HG02588 (cell line): Measurements from ENCODE around the gene ASB10.

Experiments
- ATAC-seq: cut with Tn5 transposase; IDR thresholded peaks from one replicate; pipeline ENCODE4 v1.9.1; 2021; ENCODE audit warnings: mild to moderate bottlenecking, moderate library complexity; ENCODE audit not compliant: unreplicated experiment

The ASB10 gene

GRCh38 chr7:151186640-151187408 lies at the start of gene ASB10:
Gene ASB10 (minus strand): TSS chr7:151187250. CDS start chr7:151187130, 120 bp downstream.
- no peak for ATAC-seq

- no peak for ATAC-seq
Measured at GRCh38 chr7:151236406-151236805, 49.4 kb upstream of the ASB10 start.

GRCh38 chr7:151235091-151235787 lies 48.2 kb upstream of the ASB10 start:
- ATAC-seq, result no peak

GRCh38 chr7:151233804-151234203 lies 46.8 kb upstream of the ASB10 start:
- no peak for ATAC-seq

- ATAC-seq, result peak; percentile 29
Measured at GRCh38 chr7:151232917-151233701, 46.1 kb upstream of the ASB10 start.

- ATAC-seq, result peak; percentile 97
Measured at GRCh38 chr7:151232091-151232916, 45.3 kb upstream of the ASB10 start, which contains the start of gene CHPF2. Gene CHPF2 (plus strand): TSS chr7:151232483. CDS start chr7:151234012, 1,529 bp downstream.

GRCh38 chr7:151231080-151231479 lies 44.0 kb upstream of the ASB10 start:
- no peak for ATAC-seq

GRCh38 chr7:151229249-151229648 lies 42.2 kb upstream of the ASB10 start:
- no peak for ATAC-seq

- ATAC-seq, result no peak
Measured at GRCh38 chr7:151228024-151228866, 41.2 kb upstream of the ASB10 start.

- ATAC-seq, result peak; percentile 99
Measured at GRCh38 chr7:151226875-151227782, 40.1 kb upstream of the ASB10 start, which contains the start of gene ABCF2. Gene ABCF2 (minus strand): TSS chr7:151227205. CDS start chr7:151226458, 747 bp downstream.

- ATAC-seq, result peak; percentile 5
Measured at GRCh38 chr7:151226560-151226874, 39.5 kb upstream of the ASB10 start.

GRCh38 chr7:151225948-151226510 lies 39.0 kb upstream of the ASB10 start:
- no peak for ATAC-seq

GRCh38 chr7:151223728-151224127 lies 36.7 kb upstream of the ASB10 start:
- ATAC-seq, result no peak

GRCh38 chr7:151218170-151218569 lies 31.1 kb upstream of the ASB10 start:
- ATAC-seq, result no peak

GRCh38 chr7:151215396-151215795 lies 28.3 kb upstream of the ASB10 start:
- no peak for ATAC-seq

GRCh38 chr7:151213826-151214225 lies 26.8 kb upstream of the ASB10 start:
- no peak for ATAC-seq

GRCh38 chr7:151212626-151213025 lies 25.6 kb upstream of the ASB10 start:
- ATAC-seq, result no peak

GRCh38 chr7:151211155-151211772 lies 24.2 kb upstream of the ASB10 start:
- no peak for ATAC-seq
